ENCODE data around the gene CHCHD3.
A peak's percentile ranks its signal among the peaks of the same experiment; 100 is the strongest.
"Not testable (repeated sequence)": the region's sequence is repeated elsewhere in the genome, so short reads cannot be mapped to it uniquely, and the experiment has no call there.

CHCHD3 gene

GRCh38 chr7:132902294-132902693, 179.6 kb downstream of the CHCHD3 start:
- DNase-seq (ENCODE audit: low read depth) = not testable (repeated sequence)

GRCh38 chr7:132901241-132901640, 180.6 kb downstream of the CHCHD3 start:
- DNase-seq (ENCODE audit: low read depth) = no peak

GRCh38 chr7:132899833-132900232, 182.1 kb downstream of the CHCHD3 start:
- no peak for DNase-seq (ENCODE audit: low read depth)

- DNase-seq (ENCODE audit: low read depth) = not testable (repeated sequence)
Observed at GRCh38 chr7:132898641-132899175, 183.2 kb downstream of the CHCHD3 start.

GRCh38 chr7:132897093-132897687, 184.7 kb downstream of the CHCHD3 start:
- no peak for DNase-seq (ENCODE audit: low read depth)

- no peak for DNase-seq (ENCODE audit: low read depth)
Observed at GRCh38 chr7:132895231-132895630, 186.7 kb downstream of the CHCHD3 start.

GRCh38 chr7:132893560-132893959, 188.3 kb downstream of the CHCHD3 start:
- no peak for DNase-seq (ENCODE audit: low read depth)

GRCh38 chr7:132892744-132893143, 189.1 kb downstream of the CHCHD3 start:
- DNase-seq (ENCODE audit: low read depth) = not testable (repeated sequence)

GRCh38 chr7:132891554-132891953, 190.3 kb downstream of the CHCHD3 start:
- no peak for DNase-seq (ENCODE audit: low read depth)

- no peak for DNase-seq (ENCODE audit: low read depth)
Observed at GRCh38 chr7:132882714-132883428, 199.0 kb downstream of the CHCHD3 start.

- no peak for DNase-seq (ENCODE audit: low read depth)
Observed at GRCh38 chr7:132881317-132881716, 200.6 kb downstream of the CHCHD3 start.

- no peak for DNase-seq (ENCODE audit: low read depth)
Observed at GRCh38 chr7:132879579-132879978, 202.3 kb downstream of the CHCHD3 start.

GRCh38 chr7:132878204-132878919, 203.5 kb downstream of the CHCHD3 start:
- no peak for DNase-seq (ENCODE audit: low read depth)

GRCh38 chr7:132877573-132877972, 204.3 kb downstream of the CHCHD3 start:
- no peak for DNase-seq (ENCODE audit: low read depth)

GRCh38 chr7:132876576-132876975, 205.3 kb downstream of the CHCHD3 start:
- DNase-seq (ENCODE audit: low read depth) = no peak

- no peak for DNase-seq (ENCODE audit: low read depth)
Observed at GRCh38 chr7:132872034-132872433, 209.9 kb downstream of the CHCHD3 start.

- no peak for DNase-seq (ENCODE audit: low read depth)
Observed at GRCh38 chr7:132871419-132871818, 210.5 kb downstream of the CHCHD3 start.

- no peak for DNase-seq (ENCODE audit: low read depth)
Observed at GRCh38 chr7:132869166-132869861, 212.6 kb downstream of the CHCHD3 start.

- no peak for DNase-seq (ENCODE audit: low read depth)
Observed at GRCh38 chr7:132866551-132866950, 215.3 kb downstream of the CHCHD3 start.

GRCh38 chr7:132866144-132866531, 215.8 kb downstream of the CHCHD3 start:
- no peak for DNase-seq (ENCODE audit: low read depth)

GRCh38 chr7:132865366-132866143, 216.3 kb downstream of the CHCHD3 start:
- peak; percentile 72 for DNase-seq (ENCODE audit: low read depth)

Data from fibroblast of the conjunctiva (primary cell).